HUES64 (cell line): Measurements from ENCODE around the gene MRPS27.

ENCODE experiments used
- H3K27ac ChIP-seq: 2 replicates; pipeline ENCODE4 v1.7.0; 2013; ENCODE audit warnings: low read depth, low read length, inconsistent platforms
- H3K27me3 ChIP-seq: 2 replicates; pipeline ENCODE4 v1.6.1; 2013; ENCODE audit warnings: mild to moderate bottlenecking, low read length; ENCODE audit not compliant: insufficient read depth
- H3K36me3 ChIP-seq: 2 replicates; pipeline ENCODE4 v1.6.1; 2013; ENCODE audit warnings: mild to moderate bottlenecking, low read length; ENCODE audit not compliant: insufficient read depth
- H3K4me1 ChIP-seq: 2 replicates; pipeline ENCODE4 v1.6.1; 2013; ENCODE audit warnings: mild to moderate bottlenecking, low read length, moderate library complexity; ENCODE audit not compliant: insufficient read depth
- H3K4me3 ChIP-seq: 2 replicates; pipeline ENCODE4 v1.5.1; 2013; ENCODE audit warnings: mild to moderate bottlenecking, low read length, moderate library complexity
- H3K9ac ChIP-seq: 2 replicates; pipeline ENCODE4 v1.6.1; 2013; ENCODE audit warnings: mild to moderate bottlenecking, low read depth, low read length
- H3K9me3 ChIP-seq: 2 replicates; pipeline ENCODE4 v1.6.1; 2013; ENCODE audit warnings: low read depth, low read length; ENCODE audit not compliant: insufficient read depth
- WGBS: fragments of 150-250, 120-280 bp; methylation state at CpG from one replicate; pipeline ENCODE4 v1.1.7; 2013; ENCODE audit warnings: missing lambda C conversion rate; 5-methylcytosine and 5-hydroxymethylcytosine counted together

Gene MRPS27

GRCh38 chr5:72210888-72211678, 109.0 kb downstream of the MRPS27 start:
- H3K4me3 ChIP-seq, result no peak overlapping the region

DNA sequence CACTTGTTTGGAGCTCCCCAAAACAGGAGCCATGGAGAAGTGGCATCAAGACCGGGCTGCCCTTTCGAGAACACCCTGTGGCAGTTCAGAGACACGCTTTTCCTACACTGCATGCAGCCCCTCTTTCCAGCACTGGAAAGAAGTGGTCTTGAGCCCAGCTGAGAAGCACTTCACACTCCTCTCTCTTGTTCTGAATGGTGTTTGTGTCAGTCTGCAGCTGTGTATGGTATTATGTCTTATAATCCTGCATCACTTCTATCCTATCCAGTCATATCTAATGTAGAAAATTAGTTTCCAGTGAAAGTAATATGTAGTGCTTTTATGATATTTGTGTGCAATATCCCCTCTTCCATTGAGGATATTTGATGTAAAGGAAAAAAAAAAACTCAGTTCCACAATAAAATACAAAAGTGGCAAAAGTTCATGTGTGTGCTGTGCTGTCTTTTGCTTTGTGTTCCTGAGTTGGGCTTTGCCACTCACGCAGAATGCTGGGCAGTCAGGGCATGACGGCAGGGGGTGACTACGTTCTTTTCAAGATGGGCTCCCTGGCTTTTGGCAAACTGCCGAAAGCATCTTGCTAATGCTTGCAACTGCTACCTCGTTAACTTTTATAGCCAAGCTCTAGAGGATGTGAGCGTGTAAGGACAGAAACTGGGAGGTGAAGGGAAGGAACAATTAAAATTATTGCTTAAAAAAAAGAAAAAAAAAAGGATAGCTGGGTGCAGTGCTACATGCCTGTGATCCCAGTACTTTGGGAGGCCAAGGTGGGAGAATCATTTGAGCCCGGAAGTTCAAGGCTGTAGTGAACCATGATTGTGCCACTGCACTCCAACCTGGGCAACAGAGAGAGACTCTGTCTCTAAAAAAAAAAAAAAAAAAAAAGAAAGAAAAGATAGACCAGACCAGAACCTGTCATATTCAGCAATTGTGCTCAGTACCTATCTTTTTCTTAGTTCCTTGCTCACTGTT, 110.6 kb downstream of the MRPS27 start:
- H3K36me3 ChIP-seq, result peaks cover 44% of the 10 kb centered on the region
- peaks cover 28% of the 10 kb centered on the region for H3K4me1 ChIP-seq
- no peaks in the 10 kb centered on the region for H3K27me3 ChIP-seq
- H3K9me3 ChIP-seq, result no peaks in the 10 kb centered on the region
- WGBS, result 75% methylated on average over 10 of the region's 10 CpGs
- H3K9ac ChIP-seq, result no peak overlapping the region
- H3K4me3 ChIP-seq, result no peak overlapping the region
- no peak overlapping the region for H3K27ac ChIP-seq

More at GRCh38 chr5:72210888-72211678, 109.0 kb downstream of the MRPS27 start:
- 93% methylated on average over 6 of the region's 6 CpGs for WGBS
- Histone ChIP-seq H3K9ac (no peak overlapping the region), H3K9me3 (no peaks in the 10 kb centered on the region), H3K27me3 (no peaks in the 10 kb centered on the region), H3K4me1 (peaks cover 28% of the 10 kb centered on the region), H3K36me3 (peaks cover 27% of the 10 kb centered on the region), H3K27ac (no peak overlapping the region)

DNA sequence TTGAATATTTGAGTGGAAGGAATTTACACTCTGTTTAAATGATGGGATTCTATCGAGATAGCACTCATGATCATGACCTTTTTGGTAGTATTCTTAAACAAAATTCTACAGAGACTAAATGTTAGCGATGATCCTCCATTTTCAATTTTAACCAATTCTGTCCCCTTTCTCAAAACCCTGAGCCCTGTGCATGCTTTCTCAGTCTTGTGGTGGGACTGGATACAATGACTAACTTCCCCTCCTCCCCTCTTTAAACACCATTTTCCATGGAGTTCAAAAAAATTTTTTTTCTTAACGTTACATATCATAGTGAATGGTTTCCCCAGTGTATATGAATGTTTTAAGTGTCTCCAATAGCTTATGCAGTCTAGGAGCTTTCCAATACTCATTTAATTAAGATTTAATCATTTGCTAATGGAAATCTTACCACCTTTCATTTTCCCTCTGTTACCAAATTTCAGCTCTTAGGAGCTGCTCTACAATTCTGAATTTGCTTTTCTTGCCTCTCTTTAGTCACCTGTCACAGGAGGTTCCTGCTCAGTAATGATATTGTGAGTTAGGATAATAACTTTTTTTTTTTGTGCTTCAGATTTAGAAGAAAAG, 111.6 kb downstream of the MRPS27 start:
- Histone ChIP-seq H3K36me3 (peaks cover 54% of the 10 kb centered on the region), H3K27me3 (no peaks in the 10 kb centered on the region), H3K27ac (no peak overlapping the region), H3K9ac (no peak overlapping the region), H3K4me3 (no peak overlapping the region), H3K4me1 (peaks cover 28% of the 10 kb centered on the region), H3K9me3 (no peaks in the 10 kb centered on the region)
- 100% methylated on average over 2 of the region's 3 CpGs for WGBS

- H3K36me3 ChIP-seq, result peaks cover 68% of the 10 kb centered on the region
- H3K9ac ChIP-seq, result no peak overlapping the region
- H3K27me3 ChIP-seq, result no peaks in the 10 kb centered on the region
- no peak overlapping the region for H3K4me3 ChIP-seq
- H3K4me1 ChIP-seq, result peaks cover 30% of the 10 kb centered on the region
- no peak overlapping the region for H3K27ac ChIP-seq
- H3K9me3 ChIP-seq, result no peaks in the 10 kb centered on the region
- WGBS, result 86% methylated on average over 3 of the region's 3 CpGs
Observed at GRCh38 chr5:72206994-72207393, 113.0 kb downstream of the MRPS27 start.

GRCh38 chr5:72206160-72206559, 113.9 kb downstream of the MRPS27 start:
- no peak overlapping the region for H3K27ac ChIP-seq
- H3K36me3 ChIP-seq, result peaks cover 76% of the 10 kb centered on the region
- peaks cover 31% of the 10 kb centered on the region for H3K4me1 ChIP-seq
- 94% methylated on average over 3 of the region's 3 CpGs for WGBS
- no peaks in the 10 kb centered on the region for H3K9me3 ChIP-seq
- H3K9ac ChIP-seq, result no peak overlapping the region
- no peaks in the 10 kb centered on the region for H3K27me3 ChIP-seq
- no peak overlapping the region for H3K4me3 ChIP-seq

GRCh38 chr5:72205431-72206009, 114.5 kb downstream of the MRPS27 start:
- peaks cover 28% of the 10 kb centered on the region for H3K4me1 ChIP-seq
- H3K9me3 ChIP-seq, result no peaks in the 10 kb centered on the region
- WGBS, result 95% methylated on average over 3 of the region's 3 CpGs
- H3K36me3 ChIP-seq, result peaks cover 82% of the 10 kb centered on the region
- no peak overlapping the region for H3K27ac ChIP-seq
- H3K4me3 ChIP-seq, result no peak overlapping the region
- H3K9ac ChIP-seq, result no peak overlapping the region
- H3K27me3 ChIP-seq, result no peaks in the 10 kb centered on the region

DNA sequence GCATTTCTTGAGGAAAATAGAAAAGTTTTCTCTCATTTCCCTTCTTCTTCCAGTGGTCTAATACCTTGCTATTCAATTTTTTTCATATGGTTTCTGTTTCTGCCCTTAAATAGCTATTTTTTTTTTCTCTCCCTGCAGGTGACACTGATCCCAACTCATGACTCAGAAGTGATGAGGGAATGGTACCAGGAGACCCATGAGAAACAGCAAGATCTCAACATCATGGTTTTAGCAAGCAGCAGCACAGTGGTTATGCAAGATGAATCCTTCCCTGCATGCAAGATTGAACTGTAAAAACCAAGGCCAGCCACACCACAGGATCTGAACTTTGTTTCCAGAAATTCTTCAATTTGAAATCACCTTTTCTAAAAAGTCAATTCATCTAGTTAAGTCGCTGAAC, 115.1 kb downstream of the MRPS27 start:
- Histone ChIP-seq H3K4me3 (no peak overlapping the region), H3K27ac (no peak overlapping the region), H3K9me3 (no peaks in the 10 kb centered on the region), H3K36me3 (peaks cover 88% of the 10 kb centered on the region), H3K4me1 (peaks cover 23% of the 10 kb centered on the region), H3K27me3 (no peaks in the 10 kb centered on the region), H3K9ac (no peak overlapping the region)
- 95% methylated on average over 1 of the region's 1 CpG for WGBS

GRCh38 chr5:72203251-72203845, 116.7 kb downstream of the MRPS27 start:
- Histone ChIP-seq H3K4me1 (peaks cover 7% of the 10 kb centered on the region; the same call in 1 of the 2 replicates), H3K9ac (no peak overlapping the region), H3K36me3 (peaks cover 98% of the 10 kb centered on the region), H3K9me3 (no peaks in the 10 kb centered on the region), H3K27ac (no peak overlapping the region), H3K4me3 (no peak overlapping the region), H3K27me3 (no peaks in the 10 kb centered on the region)
- WGBS, result 93% methylated on average over 8 of the region's 8 CpGs

DNA sequence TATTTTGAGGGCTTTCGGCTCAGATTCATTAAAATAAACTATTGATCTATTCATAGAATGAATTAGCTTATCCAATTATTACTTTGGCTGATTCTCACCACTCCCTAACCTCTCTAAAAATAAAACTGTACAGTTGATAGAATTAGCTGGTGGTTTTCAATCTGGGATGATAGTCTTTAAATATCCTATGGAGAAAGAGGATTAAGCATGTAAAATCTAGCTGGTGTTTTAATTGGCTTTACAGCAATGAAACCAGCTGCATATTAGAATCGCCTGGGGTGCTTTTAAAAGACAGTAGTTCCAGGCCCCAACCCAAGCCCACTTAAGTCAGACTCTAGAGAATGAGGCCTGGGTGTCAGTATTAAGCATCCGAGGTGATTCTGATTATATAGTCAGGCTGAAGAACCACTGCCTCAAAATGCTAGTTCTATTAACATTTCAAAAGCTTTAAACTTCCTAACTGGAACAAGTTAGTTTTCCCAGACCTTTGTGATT, 117.7 kb downstream of the MRPS27 start:
- peaks cover 99% of the 10 kb centered on the region for H3K36me3 ChIP-seq
- H3K4me1 ChIP-seq, result 0 out of 2 replicates have a peak, but pooled peaks cover 3% of the 10 kb centered on the region
- H3K4me3 ChIP-seq, result no peak overlapping the region
- no peaks in the 10 kb centered on the region for H3K9me3 ChIP-seq
- no peak overlapping the region for H3K27ac ChIP-seq
- H3K27me3 ChIP-seq, result no peaks in the 10 kb centered on the region
- no peak overlapping the region for H3K9ac ChIP-seq
- WGBS, result 84% methylated on average over 2 of the region's 3 CpGs

GRCh38 chr5:72199681-72200080, 120.4 kb downstream of the MRPS27 start:
- H3K9me3 ChIP-seq, result no peaks in the 10 kb centered on the region
- 95% methylated on average over 15 of the region's 15 CpGs for WGBS
- no peak overlapping the region for H3K4me3 ChIP-seq
- no peaks in the 10 kb centered on the region for H3K27me3 ChIP-seq
- H3K36me3 ChIP-seq, result peaks cover 99% of the 10 kb centered on the region
- H3K4me1 ChIP-seq, result 0 out of 2 replicates have a peak, but pooled peaks cover 3% of the 10 kb centered on the region
- H3K9ac ChIP-seq, result no peak overlapping the region
- H3K27ac ChIP-seq, result no peak overlapping the region
